GM12878 (cell line): Measurements from ENCODE around the gene PSMG3. TPM values are rescaled to one million over a fixed set of nuclear protein-coding genes. Genes with fewer than 3 reads are reported as not detected.

ENCODE experiments used
- CUX1 ChIP-seq: IDR thresholded peaks from 2 replicates; pipeline ENCODE4 v1.6.1; 2012; ENCODE audit warnings: improper control_type of control experiment, low read depth, low read length; ENCODE audit not compliant: insufficient replicate concordance
- DPF2 ChIP-seq: fragments of 450-650 bp; IDR thresholded peaks from 2 replicates; pipeline ENCODE4 v1.6.1; 2017; ENCODE audit warnings: mild to moderate bottlenecking
- E2F8 ChIP-seq: fragments of 450-650 bp; IDR thresholded peaks from 2 replicates; pipeline ENCODE4 v1.6.1; 2018; ENCODE audit warnings: mild to moderate bottlenecking, low read depth, moderate library complexity; ENCODE audit not compliant: partially characterized antibody
- IKZF2 ChIP-seq, 2 experiments: fragments of 450-650 bp; IDR thresholded peaks; 2 replicates each; pipeline ENCODE4 v1.6.1; 2017; ENCODE audit warnings: mild to moderate bottlenecking in 2 of 2, moderate library complexity in 2 of 2
- LARP7 ChIP-seq: fragments of 450-650 bp; IDR thresholded peaks from 2 replicates; pipeline ENCODE4 v1.6.1; 2017; ENCODE audit warnings: mild to moderate bottlenecking
- MTA2 ChIP-seq: fragments of 450-650 bp; IDR thresholded peaks from 2 replicates; pipeline ENCODE4 v1.6.1; 2016; ENCODE audit warnings: low read depth, mild to moderate bottlenecking, moderate library complexity
- NBN ChIP-seq: fragments of 450-650 bp; IDR thresholded peaks from 2 replicates; pipeline ENCODE4 v1.6.1; 2016
- NFYA ChIP-seq: IDR thresholded peaks from 2 replicates; pipeline ENCODE4 v1.6.1; 2011; ENCODE audit warnings: low read depth, mild to moderate bottlenecking, low read length, improper control_type of control experiment, borderline replicate concordance
- PML ChIP-seq: IDR thresholded peaks from 2 replicates; pipeline ENCODE4 v1.6.1; 2012; ENCODE audit warnings: low read length, inconsistent platforms
- POLR2AphosphoS5 ChIP-seq: IDR thresholded peaks from 2 replicates; pipeline ENCODE4 v1.6.1; 2011; ENCODE audit warnings: mild to moderate bottlenecking, low read length, inconsistent platforms
- SPI1 ChIP-seq: IDR thresholded peaks from 2 replicates; pipeline ENCODE4 v1.6.1; 2011; ENCODE audit warnings: low read depth, mild to moderate bottlenecking, low read length, moderate library complexity, borderline replicate concordance; ENCODE audit not compliant: insufficient read depth
- STAT1 ChIP-seq: fragments of 450-650 bp; conservative IDR thresholded peaks from 2 replicates; pipeline ENCODE4 v1.6.1; 2014; ENCODE audit warnings: antibody characterized with exemption, mild to moderate bottlenecking
- TAF1 ChIP-seq: IDR thresholded peaks from 2 replicates; pipeline ENCODE4 v1.6.1; 2011; ENCODE audit warnings: mild to moderate bottlenecking, low read depth, low read length, borderline replicate concordance
- TARDBP ChIP-seq: IDR thresholded peaks from 2 replicates; pipeline ENCODE4 v1.6.1; 2016; ENCODE audit warnings: borderline replicate concordance
- ZBTB4 ChIP-seq: fragments of 450-650 bp; formaldehyde crosslinking; IDR thresholded peaks from 2 replicates; pipeline ENCODE4 v1.4.0; 2022; ENCODE audit warnings: mild to moderate bottlenecking, moderate library complexity
- ZNF24 ChIP-seq: fragments of 450-650 bp; IDR thresholded peaks from 2 replicates; pipeline ENCODE4 v1.6.1; 2017; ENCODE audit warnings: antibody characterized with exemption, mild to moderate bottlenecking
- ZZZ3 ChIP-seq: IDR thresholded peaks from 2 replicates; pipeline ENCODE4 v1.6.1; 2011; ENCODE audit warnings: low read depth; ENCODE audit not compliant: control insufficient read depth, insufficient read length
- polyA plus RNA-seq, 11 experiments: library from polyadenylated mRNA; depleted of rRNA in 4 of 11; unstranded in 6 of 11; stranded (reverse) in 5 of 11; fragments of >200 nt; fragmentation: Nextera tagmentation in 4 of 11; fragmentation: Illumina TruSeq in 1 of 11; extraction: Ambion mirVana in 4 of 11; extraction: Trizol in 1 of 11; gene quantifications; 1 replicate in 1 of 11; 2 replicates in 10 of 11; pipeline versions ENCODE4 v1.2.1 to v1.2.3, GENCODE V29; 2011 to 2016; ENCODE audit warnings: inconsistent platforms in 2 of 11, missing spikeins in 2 of 11, low read depth in 1 of 11
- total RNA-seq, 4 experiments: library from RNA; depleted of rRNA in 3 of 4; stranded (reverse); fragments of >200 nt in 3 of 4; fragmentation: Illumina TruSeq in 1 of 4; extraction: Trizol in 1 of 4; gene quantifications; 2 replicates each; pipeline versions ENCODE4 v1.2.1 to v1.2.3, GENCODE V29; 2013 to 2021

PSMG3 gene
- total and polyA plus RNA-seq, 10 of the 15 experiments (the other 5 are each of a cell fraction or from before 2014, with no cell fraction given), result 23.9 to 115 (median 60.6) TPM

GRCh38 chr7:1569833-1570632 lies at the start of gene PSMG3 (continued):
- TF ChIP-seq E2F8, result peak; percentile 73
- TF ChIP-seq ZBTB4, result no peak
- no peak for TF ChIP-seq ZZZ3
- peak; percentile 96 for TF ChIP-seq LARP7
- TF ChIP-seq TAF1, result peak; percentile 88
- TF ChIP-seq POLR2AphosphoS5, result peak; percentile 81
- no peak for TF ChIP-seq MTA2
- no peak for TF ChIP-seq NFYA
- TF ChIP-seq TARDBP, result peak; percentile 69; the same call in 1 of the 2 replicates
- TF ChIP-seq ZNF24, result peak; percentile 63; the same call in 1 of the 2 replicates
- no peak for TF ChIP-seq CUX1
- TF ChIP-seq IKZF2 (IDR thresholded peaks at IDR 0.05), result 0 out of 4 replicates have a peak, but pooled peaks of 1 of the 2 experiments have one; percentile 21
- TF ChIP-seq STAT1, result peak; percentile 89; the same call in 1 of the 2 replicates
- 0 out of 2 replicates have a peak, but pooled peaks have one; percentile 5 for TF ChIP-seq SPI1
- TF ChIP-seq DPF2, result peak; percentile 86
- TF ChIP-seq NBN, result peak; percentile 43; the same call in 1 of the 2 replicates
- peak; percentile 81; the same call in 1 of the 2 replicates for TF ChIP-seq PML
